ENCODE measurements around the gene CLIP2.
"Not testable (repeated sequence)": the region's sequence is repeated elsewhere in the genome, so short reads cannot be mapped to it uniquely, and the experiment has no call there.

CLIP2 gene

DNA sequence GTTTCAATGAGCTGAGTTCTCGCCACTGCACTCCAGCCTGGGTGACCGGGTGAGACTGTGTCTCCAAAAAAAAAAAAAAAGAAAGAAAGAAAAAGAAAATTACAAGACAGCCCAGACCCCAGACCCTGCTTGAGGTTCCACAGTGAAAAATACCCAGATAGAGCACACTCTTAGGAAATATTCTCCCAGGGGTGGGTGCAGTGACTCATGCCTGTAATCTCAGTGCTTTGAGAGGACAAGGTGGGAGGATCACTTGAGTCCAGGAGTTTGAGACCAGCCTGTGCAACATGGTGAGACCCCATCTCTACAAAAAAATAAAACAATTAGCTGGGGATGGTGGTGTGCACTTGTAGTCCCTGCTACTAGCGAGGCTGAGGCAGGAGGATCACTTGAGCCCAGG lies 123.4 kb downstream of the CLIP2 start:
- no peak for TF ChIP-seq CTCF (IDR thresholded peaks at IDR 0.05; ENCODE audit: control insufficient read depth, insufficient read depth, low read depth, low read length, missing control alignments)
- no peak for DNase-seq (ENCODE audit: low read depth)
- no peak overlapping the region for H3K4me3 ChIP-seq (ENCODE audit: control insufficient read depth, low read depth, low read length)

- not testable (repeated sequence) for H3K4me3 ChIP-seq (ENCODE audit: control insufficient read depth, low read depth, low read length); DNase-seq (ENCODE audit: low read depth)
Measured at GRCh38 chr7:74414595-74415333, 125.6 kb downstream of the CLIP2 start.

- no peak for DNase-seq (ENCODE audit: low read depth)
- H3K4me3 ChIP-seq (ENCODE audit: control insufficient read depth, low read depth, low read length) = no peak overlapping the region
- peak; percentile 99 for TF ChIP-seq CTCF (IDR thresholded peaks at IDR 0.05; ENCODE audit: control insufficient read depth, insufficient read depth, low read depth, low read length, missing control alignments)
Measured at GRCh38 chr7:74417419-74417971, 128.3 kb downstream of the CLIP2 start.

DNA sequence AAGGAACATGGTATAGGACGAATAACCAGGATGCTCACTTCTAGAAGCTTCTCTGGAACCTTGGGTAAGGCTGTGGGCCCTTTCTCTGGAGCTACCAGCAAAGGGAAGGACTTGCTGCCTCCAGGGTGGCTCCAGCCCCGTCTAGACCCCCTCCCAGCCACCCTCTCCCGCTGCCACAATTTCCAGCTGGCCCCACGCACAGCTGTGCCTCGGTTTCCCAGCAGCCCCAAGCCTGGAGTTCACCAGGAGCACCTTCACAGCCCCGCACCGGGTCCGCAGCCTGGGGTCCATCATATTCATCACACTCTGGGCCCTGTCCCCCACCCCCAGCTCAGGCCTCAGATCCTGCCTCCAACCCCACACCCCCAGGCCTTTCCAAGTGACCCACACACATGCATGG lies 128.9 kb downstream of the CLIP2 start:
- no peak for DNase-seq (ENCODE audit: low read depth)
- no peak overlapping the region for H3K4me3 ChIP-seq (ENCODE audit: control insufficient read depth, low read depth, low read length)
- no peak for TF ChIP-seq CTCF (IDR thresholded peaks at IDR 0.05; ENCODE audit: control insufficient read depth, insufficient read depth, low read depth, low read length, missing control alignments)

- TF ChIP-seq CTCF (IDR thresholded peaks at IDR 0.05; ENCODE audit: control insufficient read depth, insufficient read depth, low read depth, low read length, missing control alignments) = no peak
- DNase-seq (ENCODE audit: low read depth) = no peak
- no peak overlapping the region for H3K4me3 ChIP-seq (ENCODE audit: control insufficient read depth, low read depth, low read length)
Measured at GRCh38 chr7:74418538-74418937, 129.3 kb downstream of the CLIP2 start.

DNA sequence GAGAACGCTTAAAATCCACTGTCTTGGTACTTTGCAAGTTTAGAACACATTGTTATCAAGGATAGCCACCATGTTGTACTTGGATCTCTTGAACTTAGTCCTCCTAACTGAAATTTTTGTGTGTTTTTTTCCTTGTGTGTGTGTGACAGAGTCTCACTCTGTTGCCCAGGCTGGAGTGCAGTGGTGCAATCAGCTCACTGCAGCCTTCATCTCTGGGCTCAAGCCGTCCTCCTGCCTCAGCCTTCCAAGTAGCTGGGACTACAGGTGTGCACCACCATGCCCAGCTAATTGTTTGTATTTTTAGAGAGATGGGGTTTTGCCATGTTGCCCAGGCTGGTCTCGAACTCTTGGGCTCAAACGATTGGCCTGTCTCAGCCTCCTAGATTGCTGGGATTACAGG lies 130.0 kb downstream of the CLIP2 start:
- H3K4me3 ChIP-seq (ENCODE audit: control insufficient read depth, low read depth, low read length); DNase-seq (ENCODE audit: low read depth): not testable (repeated sequence)

GRCh38 chr7:74420006-74420405 lies 130.8 kb downstream of the CLIP2 start:
- DNase-seq (ENCODE audit: low read depth) = no peak
- TF ChIP-seq CTCF (IDR thresholded peaks at IDR 0.05; ENCODE audit: control insufficient read depth, insufficient read depth, low read depth, low read length, missing control alignments) = no peak
- H3K4me3 ChIP-seq (ENCODE audit: control insufficient read depth, low read depth, low read length) = no peak overlapping the region

All from AG09309 (cell line).